ENCODE results near the gene CELSR1. TPM values are rescaled to one million over a fixed set of nuclear protein-coding genes. Genes with fewer than 3 reads are reported as not detected.

The CELSR1 gene
- total RNA-seq, 1 experiment from 2014 or later: 30.7 TPM

GRCh38 chr22:46336119-46337078 is 201.0 kb downstream of the CELSR1 start:
- ChIA-PET POLR2A (no interaction called here), CTCF (interaction anchor here (0.8 kb wide), 1 partner anchor 216 kb away, joined by 4 read pairs; no protein-coding TSS in a partner anchor)
- Histone ChIP-seq H3K36me3 (ENCODE audit: control insufficient read depth, insufficient read depth, low read length) (peaks cover 7% of the 10 kb centered on the region), H3K27ac (ENCODE audit: low read length) (peak overlapping the region; percentile 85), H3K27me3 (ENCODE audit: control insufficient read depth, insufficient read depth, low read length) (no peaks in the 10 kb centered on the region), H3K9me3 (ENCODE audit: control insufficient read depth, insufficient read depth, low read depth, low read length) (no peaks in the 10 kb centered on the region), H3K4me3 (ENCODE audit: low read depth in 2 of 2, low read length in 2 of 2) (peak overlapping the region; percentile 78 to 79), H3K4me1 (ENCODE audit: control insufficient read depth, insufficient read depth, low read length) (no peaks in the 10 kb centered on the region; the same call in 1 of the 2 replicates)
- no TSS peak for BruUV-seq (replicated peaks)
- in situ Hi-C loops (cut with HindIII; ENCODE audit: low pct_unique_long_range_greater_than_20kb, low sequenced_read_pairs): no loop called here
- DNase-seq (ENCODE audit: low read depth, low spot score) (no peak), ATAC-seq (peak; percentile 20; the same call in 1 of the 2 replicates)
- TF ChIP-seq SIN3A (IDR thresholded peaks at IDR 0.05; ENCODE audit: borderline replicate concordance, insufficient read depth, low read depth, low read length): no peak
- no peak for TF ChIP-seq TCF7L2 (IDR thresholded peaks at IDR 0.05; ENCODE audit: low read depth, low read length)
- TF ChIP-seq CTCF (IDR thresholded peaks at IDR 0.05): no peak
- TF ChIP-seq, protein P1, sequence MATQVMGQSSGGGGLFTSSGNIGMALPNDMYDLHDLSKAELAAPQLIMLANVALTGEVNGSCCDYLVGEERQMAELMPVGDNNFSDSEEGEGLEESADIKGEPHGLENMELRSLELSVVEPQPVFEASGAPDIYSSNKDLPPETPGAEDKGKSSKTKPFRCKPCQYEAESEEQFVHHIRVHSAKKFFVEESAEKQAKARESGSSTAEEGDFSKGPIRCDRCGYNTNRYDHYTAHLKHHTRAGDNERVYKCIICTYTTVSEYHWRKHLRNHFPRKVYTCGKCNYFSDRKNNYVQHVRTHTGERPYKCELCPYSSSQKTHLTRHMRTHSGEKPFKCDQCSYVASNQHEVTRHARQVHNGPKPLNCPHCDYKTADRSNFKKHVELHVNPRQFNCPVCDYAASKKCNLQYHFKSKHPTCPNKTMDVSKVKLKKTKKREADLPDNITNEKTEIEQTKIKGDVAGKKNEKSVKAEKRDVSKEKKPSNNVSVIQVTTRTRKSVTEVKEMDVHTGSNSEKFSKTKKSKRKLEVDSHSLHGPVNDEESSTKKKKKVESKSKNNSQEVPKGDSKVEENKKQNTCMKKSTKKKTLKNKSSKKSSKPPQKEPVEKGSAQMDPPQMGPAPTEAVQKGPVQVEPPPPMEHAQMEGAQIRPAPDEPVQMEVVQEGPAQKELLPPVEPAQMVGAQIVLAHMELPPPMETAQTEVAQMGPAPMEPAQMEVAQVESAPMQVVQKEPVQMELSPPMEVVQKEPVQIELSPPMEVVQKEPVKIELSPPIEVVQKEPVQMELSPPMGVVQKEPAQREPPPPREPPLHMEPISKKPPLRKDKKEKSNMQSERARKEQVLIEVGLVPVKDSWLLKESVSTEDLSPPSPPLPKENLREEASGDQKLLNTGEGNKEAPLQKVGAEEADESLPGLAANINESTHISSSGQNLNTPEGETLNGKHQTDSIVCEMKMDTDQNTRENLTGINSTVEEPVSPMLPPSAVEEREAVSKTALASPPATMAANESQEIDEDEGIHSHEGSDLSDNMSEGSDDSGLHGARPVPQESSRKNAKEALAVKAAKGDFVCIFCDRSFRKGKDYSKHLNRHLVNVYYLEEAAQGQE (IDR thresholded peaks at IDR 0.05; ENCODE audit: insufficient read depth in 1 of 2, low read depth in 2 of 2, low read length in 1 of 2): no peak
- no peak for TF ChIP-seq POLR2AphosphoS5 (IDR thresholded peaks at IDR 0.05; ENCODE audit: low read depth, low read length)
- intact Hi-C loops (cut with micrococcal nuclease; ENCODE audit: unreplicated experiment): no loop called here

DNA sequence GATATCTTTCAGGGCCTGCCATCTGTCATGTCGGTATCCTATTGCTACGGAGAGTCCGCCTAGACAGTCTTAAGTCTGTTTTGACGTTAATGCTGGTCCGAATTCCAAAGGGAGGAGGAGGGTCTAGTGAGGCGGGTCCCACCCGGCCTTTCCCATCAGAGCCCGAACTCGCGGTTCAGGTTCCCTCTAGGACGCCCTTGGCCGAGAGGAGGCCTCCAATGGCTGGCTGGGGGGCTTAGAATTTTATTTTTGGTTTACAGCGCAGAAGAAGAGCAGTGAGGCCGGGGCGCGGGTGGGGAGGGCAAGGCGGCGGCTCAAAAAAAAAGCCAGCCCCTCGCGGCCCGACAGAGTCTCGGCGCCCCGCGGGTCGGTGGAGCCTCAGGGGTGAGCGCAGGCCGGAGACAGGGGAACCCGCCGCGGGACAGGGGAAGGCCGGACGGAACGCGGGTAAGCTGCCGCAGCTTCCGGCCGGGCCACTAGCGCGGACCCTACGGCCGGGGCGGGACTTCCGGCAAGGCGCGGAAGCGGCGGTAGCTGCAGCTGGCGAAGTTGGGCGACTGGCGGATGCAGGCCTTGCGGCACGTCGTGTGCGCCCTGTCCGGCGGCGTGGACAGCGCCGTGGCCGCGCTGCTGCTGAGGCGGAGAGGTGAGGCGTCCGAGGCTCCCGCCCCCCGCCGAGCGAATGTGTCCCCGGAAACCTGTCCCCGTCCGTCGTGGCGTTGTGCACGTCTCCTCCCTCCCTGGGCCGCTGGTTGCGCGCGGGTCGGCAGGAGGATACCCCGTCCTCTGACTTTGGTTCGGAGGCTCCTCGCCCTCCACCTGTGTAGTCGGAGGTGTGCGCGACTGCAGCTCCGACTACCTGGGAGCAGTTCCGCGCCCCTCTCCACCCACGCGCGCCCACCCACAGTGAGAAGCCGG is 202.0 kb downstream of the CELSR1 start, which contains the start of gene TRMU:
TSS of gene TRMU (plus strand) at position 514 of the 918 bp plus-strand sequence. CDS start at position 565, 51 bp downstream.
- Histone ChIP-seq H3K27ac (ENCODE audit: low read length) (peak within 1 kb of the TSS; percentile 85), H3K27me3 (ENCODE audit: control insufficient read depth, insufficient read depth, low read length) (no peaks in the 10 kb centered on the region), H3K9me3 (ENCODE audit: control insufficient read depth, insufficient read depth, low read depth, low read length) (no peaks in the 10 kb centered on the region), H3K4me1 (ENCODE audit: control insufficient read depth, insufficient read depth, low read length) (no peaks in the 10 kb centered on the region; the same call in 1 of the 2 replicates), H3K36me3 (ENCODE audit: control insufficient read depth, insufficient read depth, low read length) (peaks cover 7% of the 10 kb centered on the region), H3K4me3 (ENCODE audit: low read depth in 2 of 2, low read length in 2 of 2) (peak within 1 kb of the TSS; percentile 78 to 79)
- ChIA-PET POLR2A (interaction anchor here (0.5 kb wide), 1 partner anchor 142 kb away, joined by 3 read pairs; no protein-coding TSS in a partner anchor), CTCF (interaction anchor here (0.8 kb wide), 1 partner anchor 215 kb away, joined by 4 read pairs; no protein-coding TSS in a partner anchor)
- no TSS peak for BruUV-seq (replicated peaks)
- intact Hi-C loops (cut with micrococcal nuclease; ENCODE audit: unreplicated experiment) (no loop called here), in situ Hi-C loops (cut with HindIII; ENCODE audit: low pct_unique_long_range_greater_than_20kb, low sequenced_read_pairs) (no loop called here)
- DNase-seq (ENCODE audit: low read depth, low spot score): no peak
- ATAC-seq: peak; percentile 98
- no peak for TF ChIP-seq TCF7L2 (IDR thresholded peaks at IDR 0.05; ENCODE audit: low read depth, low read length)
- TF ChIP-seq SIN3A (IDR thresholded peaks at IDR 0.05; ENCODE audit: borderline replicate concordance, insufficient read depth, low read depth, low read length): 0 out of 2 replicates have a peak, but pooled peaks have one; percentile 50
- TF ChIP-seq, protein P1 (IDR thresholded peaks at IDR 0.05; ENCODE audit: insufficient read depth in 1 of 2, low read depth in 2 of 2, low read length in 1 of 2): 0 out of 4 replicates have a peak, but pooled peaks of 1 of the 2 experiments have one; percentile 60
- TF ChIP-seq POLR2AphosphoS5 (IDR thresholded peaks at IDR 0.05; ENCODE audit: low read depth, low read length): peak; percentile 82
- no peak for TF ChIP-seq CTCF (IDR thresholded peaks at IDR 0.05)
